IMR-90 (cell line): Measurements from ENCODE around the gene PCYOX1L.

ENCODE experiments used
- CHD1 ChIP-seq: IDR thresholded peaks from 2 replicates; pipeline ENCODE4 v1.6.1; 2012; ENCODE audit warnings: low read depth, low read length, improper control_type of control experiment
- CTCF ChIP-seq: conservative IDR thresholded peaks from 2 replicates; pipeline ENCODE4 v1.5.1; 2012; ENCODE audit warnings: mild to moderate bottlenecking, low read depth, low read length, improper control_type of control experiment
- ELK1 ChIP-seq: fragments of 150-350 bp; IDR thresholded peaks from 2 replicates; pipeline ENCODE4 v1.6.1; 2016; ENCODE audit warnings: low read depth, mild to moderate bottlenecking, low read length, moderate library complexity, borderline replicate concordance
- NFE2L2 ChIP-seq: fragments of 150-350 bp; IDR thresholded peaks from 2 replicates; pipeline ENCODE4 v1.6.1; 2016; ENCODE audit warnings: low read depth, mild to moderate bottlenecking, low read length
- POLR2A ChIP-seq: IDR thresholded peaks from 2 replicates; pipeline ENCODE4 v1.6.1; 2012; ENCODE audit warnings: mild to moderate bottlenecking, low read depth, low read length
- RCOR1 ChIP-seq: IDR thresholded peaks from 2 replicates; pipeline ENCODE4 v1.6.1; 2012; ENCODE audit warnings: mild to moderate bottlenecking, low read length, improper control_type of control experiment; ENCODE audit not compliant: insufficient replicate concordance
- RFX5 ChIP-seq: IDR thresholded peaks from 2 replicates; pipeline ENCODE4 v1.8.0; 2012; ENCODE audit warnings: low read depth, mild to moderate bottlenecking, low read length, moderate library complexity
- USF2 ChIP-seq: fragments of 150-350 bp; IDR thresholded peaks from 2 replicates; pipeline ENCODE4 v1.6.1; 2017; ENCODE audit warnings: mild to moderate bottlenecking, antibody characterized with exemption, low read length, low read depth

GRCh38 chr5:149319174-149319573, 38.7 kb upstream of the PCYOX1L start:
- TF ChIP-seq POLR2A (no peak), CTCF (no peak), ELK1 (no peak), USF2 (no peak), NFE2L2 (no peak), RFX5 (no peak), CHD1 (no peak), RCOR1 (no peak)
